Middle frontal gyrus (tissue), 1 donor: ENCODE data around the gene STIP1.

Experiments
- DNase-seq: peaks from one replicate; pipeline ENCODE4 v3.0.0-alpha.2; 2015; ENCODE audit warnings: low spot score; ENCODE audit errors: extremely low spot score

Gene STIP1

GRCh38 chr11:64222651-64223000 lies 36.7 kb downstream of the STIP1 start:
- no peak for DNase-seq

GRCh38 chr11:64223001-64223651 lies 37.2 kb downstream of the STIP1 start:
- no peak for DNase-seq

- no peak for DNase-seq
These were observed 38.4 kb downstream of the STIP1 start for GRCh38 chr11:64224151-64224890.

GRCh38 chr11:64224891-64225607 lies 39.1 kb downstream of the STIP1 start:
- no peak for DNase-seq

- DNase-seq, result peak; percentile 85
These were observed 39.9 kb downstream of the STIP1 start, which contains the start of the genes NUDT22 and TRPT1 for GRCh38 chr11:64225608-64226506. Gene NUDT22 (plus strand): TSS chr11:64226274. CDS start chr11:64226653, 379 bp downstream. Gene TRPT1 (minus strand): TSS chr11:64226186. CDS start chr11:64225860, 326 bp downstream.

GRCh38 chr11:64226507-64227051 lies 40.6 kb downstream of the STIP1 start:
- DNase-seq, result no peak

DNA sequence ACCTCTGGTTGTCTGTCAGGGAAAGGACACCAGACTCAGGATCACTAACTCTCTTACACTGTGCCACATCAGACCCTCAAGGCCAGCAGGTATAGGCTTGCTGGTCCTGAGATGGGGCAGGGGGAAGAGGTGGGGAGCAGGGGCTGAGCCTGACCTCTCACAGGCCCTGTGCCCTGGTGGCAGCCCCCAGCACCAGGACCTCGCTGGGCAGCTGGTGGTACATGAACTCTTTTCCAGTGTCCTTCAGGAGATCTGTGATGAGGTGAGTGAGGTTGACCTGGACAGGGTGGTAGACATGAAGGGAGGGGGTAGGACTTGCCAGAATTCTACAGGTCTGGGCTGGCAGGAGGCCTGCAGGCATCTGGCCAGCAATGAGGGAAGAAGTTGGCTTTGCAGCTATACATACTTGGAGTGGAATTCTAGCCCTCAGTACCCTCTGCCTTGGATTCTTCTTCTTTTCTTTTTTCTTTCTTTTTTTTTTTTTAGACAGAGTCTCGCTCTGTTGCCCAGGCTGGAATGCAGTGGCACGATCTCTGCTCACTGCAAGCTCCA lies 41.5 kb downstream of the STIP1 start:
- DNase-seq, result no peak

- no peak for DNase-seq
These were observed 43.2 kb downstream of the STIP1 start for GRCh38 chr11:64229090-64229743.

DNA sequence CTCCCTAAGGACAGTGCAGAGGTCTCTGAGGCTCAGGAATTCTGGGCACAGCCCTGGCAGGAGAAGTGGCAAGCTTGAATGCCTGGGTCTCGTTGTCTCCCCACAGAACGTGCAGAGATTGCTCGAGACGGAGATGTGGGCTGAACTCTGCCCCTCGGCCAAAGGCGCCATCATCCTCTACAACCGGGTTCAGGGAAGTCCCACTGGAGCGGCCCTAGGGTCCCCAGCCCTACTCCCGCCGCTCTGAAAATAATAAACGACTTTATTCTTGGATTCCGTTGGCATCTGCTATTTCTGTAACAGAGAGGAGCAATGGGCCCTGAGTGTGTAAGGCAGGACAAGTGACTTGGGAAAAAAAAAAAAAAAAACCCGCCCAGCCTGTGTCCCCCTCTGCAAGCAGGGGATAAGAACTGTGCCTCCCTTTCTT lies 43.8 kb downstream of the STIP1 start:
- DNase-seq, result no peak

GRCh38 chr11:64230171-64230984 lies 44.4 kb downstream of the STIP1 start, which contains the start of gene DNAJC4:
Gene DNAJC4 (plus strand): TSS chr11:64230548. CDS start chr11:64230855, 307 bp downstream.
- peak; percentile 81 for DNase-seq

- no peak for DNase-seq
These were observed 45.0 kb downstream of the STIP1 start for GRCh38 chr11:64230985-64231365.

DNA sequence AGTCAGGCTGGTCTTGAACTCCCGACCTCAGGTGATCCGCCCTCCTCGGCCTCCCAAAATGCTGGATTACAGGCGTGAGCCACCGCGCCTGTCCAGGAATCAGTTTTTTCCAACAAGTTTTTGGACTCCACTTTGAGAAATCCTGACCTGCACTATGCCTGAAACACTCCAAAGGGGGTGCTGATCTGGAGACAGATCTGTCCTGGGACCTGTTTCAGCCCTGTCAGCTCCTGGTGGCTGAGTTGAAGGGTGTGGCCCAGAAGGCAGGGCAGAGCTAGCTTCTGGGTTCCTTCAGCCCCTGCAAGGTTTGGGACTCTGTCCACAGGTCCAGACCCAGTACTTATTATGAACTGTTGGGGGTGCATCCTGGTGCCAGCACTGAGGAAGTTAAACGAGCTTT lies 45.6 kb downstream of the STIP1 start:
- no peak for DNase-seq

- DNase-seq, result no peak
These were observed 46.4 kb downstream of the STIP1 start for GRCh38 chr11:64232182-64232966.

DNA sequence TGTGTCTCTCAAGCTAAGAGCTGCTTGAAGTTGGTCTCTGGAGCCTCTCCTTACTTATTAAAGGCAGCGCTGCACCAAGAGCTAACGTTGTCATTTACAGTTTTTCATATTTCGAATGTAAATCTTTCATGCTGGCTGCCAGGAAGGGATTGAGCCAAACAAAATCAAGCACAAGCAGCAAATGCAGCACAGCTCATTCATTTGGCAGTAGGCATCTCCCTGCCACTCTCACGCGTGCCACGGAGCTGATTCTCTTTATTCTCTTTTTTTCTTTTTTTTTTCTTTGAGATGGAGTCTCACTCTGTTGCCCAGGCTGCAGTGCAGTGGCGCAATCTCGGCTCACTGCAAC lies 47.0 kb downstream of the STIP1 start:
- no peak for DNase-seq

- DNase-seq, result no peak
These were observed 48.1 kb downstream of the STIP1 start, which contains the start of gene VEGFB for GRCh38 chr11:64233913-64234586. Gene VEGFB (plus strand): TSS chr11:64234584. CDS start chr11:64234834, 250 bp downstream.

DNA sequence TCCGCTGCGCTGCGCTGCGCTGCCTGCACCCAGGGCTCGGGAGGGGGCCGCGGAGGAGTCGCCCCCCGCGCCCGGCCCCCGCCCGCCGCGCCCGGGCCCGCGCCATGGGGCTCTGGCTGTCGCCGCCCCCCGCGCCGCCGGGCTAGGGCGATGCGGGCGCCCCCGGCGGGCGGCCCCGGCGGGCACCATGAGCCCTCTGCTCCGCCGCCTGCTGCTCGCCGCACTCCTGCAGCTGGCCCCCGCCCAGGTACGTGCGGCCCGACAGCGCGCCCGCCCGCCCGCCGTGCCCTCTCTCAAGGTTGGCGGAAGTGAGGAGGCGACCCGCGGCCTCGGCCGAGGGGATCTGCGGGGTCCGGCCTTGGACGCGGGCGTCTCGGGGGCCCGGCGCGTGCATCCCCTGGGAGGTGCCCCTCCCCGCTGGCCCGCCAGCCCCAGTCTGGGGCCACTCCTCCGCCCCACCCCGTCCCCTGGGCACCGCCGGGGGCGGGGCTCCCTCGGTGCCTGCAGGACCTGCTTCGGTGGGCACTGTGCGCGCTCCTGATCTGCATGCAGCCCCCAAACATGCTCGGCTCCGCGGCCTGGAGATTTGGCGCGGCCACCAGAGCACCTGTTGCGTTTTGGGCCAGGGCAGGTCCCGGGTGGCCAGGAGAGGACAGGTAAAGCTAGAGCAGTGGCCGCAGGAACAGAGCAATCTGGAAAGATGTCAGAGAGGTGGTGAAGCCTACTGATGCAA lies 48.8 kb downstream of the STIP1 start:
- no peak for DNase-seq
